Stimulated activated CD4-positive, alpha-beta T cell treated with anti-CD3 and anti-CD28 coated beads, Interleukin-2, amount 100 ng/mL, for 4 hours (primary cell): Measurements from ENCODE around the gene RPL15.
"Not testable (repeated sequence)": the region's sequence is repeated elsewhere in the genome, so short reads cannot be mapped to it uniquely, and the experiment has no call there.

Experiments used
- DNase-seq: peaks from one replicate; pipeline ENCODE4 v3.0.0-alpha.2; 2020; ENCODE audit warnings: low read depth

The RPL15 gene

DNA sequence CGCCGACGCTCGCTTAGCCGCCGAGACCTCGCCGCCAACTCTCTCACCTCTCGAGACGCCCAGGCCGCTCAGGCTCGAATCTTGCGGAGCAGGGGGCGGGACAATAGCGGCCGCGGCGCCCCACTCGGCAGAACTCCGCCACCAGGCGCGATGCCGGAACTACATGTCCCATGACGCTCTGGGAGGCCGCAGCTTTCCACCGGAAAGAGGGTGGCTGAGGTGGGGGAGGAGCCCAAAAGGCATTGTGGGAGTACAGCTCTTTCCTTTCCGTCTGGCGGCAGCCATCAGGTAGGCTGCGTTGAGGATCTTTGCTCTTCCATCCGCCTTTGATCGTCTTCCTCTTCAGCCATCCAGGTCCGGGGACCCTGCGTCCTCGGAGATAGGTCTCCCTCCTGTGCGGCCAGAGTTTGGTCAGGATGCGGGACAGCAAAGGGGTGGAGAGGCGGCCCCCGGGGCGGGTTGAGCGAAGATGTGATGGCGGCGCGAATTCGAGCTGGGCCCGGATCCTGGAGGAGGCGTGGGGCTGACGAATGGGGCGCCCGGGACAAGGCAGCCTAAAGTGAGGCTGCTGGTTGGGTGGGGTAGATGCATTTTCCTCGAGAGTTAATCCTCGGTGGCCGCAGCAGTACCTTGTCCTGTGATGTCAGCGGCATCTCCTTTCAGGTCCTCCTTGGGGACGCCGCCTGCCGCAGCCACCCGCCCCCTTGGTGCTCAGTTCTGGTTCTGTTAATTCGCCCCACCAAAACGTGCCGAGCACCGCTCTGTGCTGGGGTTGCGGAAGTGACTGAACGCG is at the start of gene RPL15, which contains the start of gene NKIRAS1:
TSS of gene RPL15 (plus strand) at position 247 of the 793 bp plus-strand sequence. CDS start 728 bp downstream, outside the sequence.
TSS of gene NKIRAS1 (minus strand) at position 105 of the 793 bp plus-strand sequence. CDS start 6,086 bp downstream, outside the sequence.
- peak; percentile 96 for DNase-seq

GRCh38 chr3:23867400-23867799 is 49.5 kb upstream of the RPL15 start:
- no peak for DNase-seq

GRCh38 chr3:23867838-23868237 is 49.1 kb upstream of the RPL15 start:
- DNase-seq, result no peak

- no peak for DNase-seq
Observed at GRCh38 chr3:23869977-23870662, 46.8 kb upstream of the RPL15 start.

DNA sequence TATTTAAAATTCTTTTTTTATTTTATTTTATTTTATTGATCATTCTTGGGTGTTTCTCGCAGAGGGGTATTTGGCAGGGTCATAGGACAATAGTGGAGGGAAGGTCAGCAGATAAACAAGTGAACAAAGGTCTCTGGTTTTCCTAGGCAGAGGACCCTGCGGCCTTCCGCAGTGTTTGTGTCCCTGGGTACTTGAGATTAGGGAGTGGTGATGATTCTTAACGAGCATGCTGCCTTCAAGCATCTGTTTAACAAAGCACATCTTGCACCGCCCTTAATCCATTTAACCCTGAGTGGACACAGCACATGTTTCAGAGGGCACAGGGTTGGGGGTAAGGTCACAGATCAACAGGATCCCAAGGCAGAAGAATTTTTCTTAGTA is 46.3 kb upstream of the RPL15 start:
- not testable (repeated sequence) for DNase-seq

GRCh38 chr3:23871361-23871760 is 45.6 kb upstream of the RPL15 start:
- DNase-seq, result not testable (repeated sequence)

DNA sequence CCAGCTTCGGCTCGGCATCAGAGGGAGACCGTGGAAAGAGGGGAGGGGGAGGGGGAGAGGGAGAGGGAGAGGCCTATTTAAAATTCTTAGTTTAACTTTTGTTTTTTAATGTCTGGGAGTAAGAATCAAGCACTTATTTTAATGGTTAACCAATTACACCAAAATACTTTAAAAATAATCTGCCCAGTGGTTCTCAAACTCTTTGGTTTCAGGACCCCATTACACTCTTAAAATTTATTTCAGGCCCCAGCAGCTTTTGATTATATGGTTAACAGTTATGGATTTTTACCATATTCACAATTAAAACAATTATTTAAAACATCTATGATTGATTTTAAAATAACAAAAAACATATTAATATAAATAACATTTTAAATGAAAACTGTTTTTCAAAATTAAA is 44.6 kb upstream of the RPL15 start:
- DNase-seq, result no peak

GRCh38 chr3:23873941-23874340 is 43.0 kb upstream of the RPL15 start:
- DNase-seq, result no peak

- DNase-seq, result no peak
Observed at GRCh38 chr3:23874359-23875112, 42.4 kb upstream of the RPL15 start.

DNA sequence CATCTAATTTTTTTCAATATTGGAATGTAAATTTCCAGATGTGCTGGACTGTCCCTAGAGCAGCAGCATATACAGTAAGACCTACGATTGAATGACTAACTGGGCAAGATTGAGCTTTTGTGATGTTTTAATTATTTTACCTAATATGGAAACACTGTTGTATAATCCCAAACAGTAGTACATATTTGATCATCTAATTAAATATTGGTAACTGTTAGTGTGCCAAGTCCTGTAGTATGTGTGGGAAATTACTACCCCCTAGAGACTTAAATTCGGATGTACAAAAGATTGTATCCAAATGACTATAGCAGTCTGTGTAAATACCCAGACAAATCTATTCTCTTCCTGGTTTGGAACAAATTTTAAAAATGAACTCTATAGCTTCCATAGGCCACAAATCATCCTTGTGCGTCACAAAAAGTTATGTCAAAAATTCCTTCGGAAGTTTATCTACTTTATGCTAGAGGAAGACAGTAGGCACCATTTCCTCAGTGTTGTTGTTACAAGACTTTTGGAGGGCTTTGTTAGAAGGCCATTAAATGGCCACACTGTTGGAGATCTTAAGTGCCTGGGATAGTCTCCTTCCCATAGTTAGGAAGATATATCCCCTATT is 41.7 kb upstream of the RPL15 start:
- no peak for DNase-seq

GRCh38 chr3:23876923-23877322 is 40.0 kb upstream of the RPL15 start:
- DNase-seq, result no peak

GRCh38 chr3:23877329-23877980 is 39.5 kb upstream of the RPL15 start:
- no peak for DNase-seq

DNA sequence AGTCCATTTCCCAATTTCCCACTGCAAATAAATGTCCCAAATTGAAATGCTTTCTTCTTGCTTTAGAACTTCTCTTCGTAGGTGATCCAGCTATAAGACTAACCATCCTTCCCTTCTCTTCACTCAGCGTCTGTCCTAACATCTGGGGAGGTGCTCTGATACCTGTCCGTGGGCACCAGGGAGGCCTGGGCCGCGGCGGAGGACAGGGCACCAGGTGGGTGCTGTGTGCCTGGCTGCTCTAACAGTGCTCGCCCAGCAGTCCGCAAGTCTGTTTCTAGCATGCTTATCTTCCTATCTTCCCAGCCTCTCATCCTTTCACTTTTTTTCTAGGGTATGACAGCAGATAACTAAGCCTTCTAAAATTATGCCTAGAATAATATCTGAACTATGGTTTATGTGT is 37.4 kb upstream of the RPL15 start:
- DNase-seq, result no peak

GRCh38 chr3:23880703-23881339 is 36.1 kb upstream of the RPL15 start:
- no peak for DNase-seq

DNA sequence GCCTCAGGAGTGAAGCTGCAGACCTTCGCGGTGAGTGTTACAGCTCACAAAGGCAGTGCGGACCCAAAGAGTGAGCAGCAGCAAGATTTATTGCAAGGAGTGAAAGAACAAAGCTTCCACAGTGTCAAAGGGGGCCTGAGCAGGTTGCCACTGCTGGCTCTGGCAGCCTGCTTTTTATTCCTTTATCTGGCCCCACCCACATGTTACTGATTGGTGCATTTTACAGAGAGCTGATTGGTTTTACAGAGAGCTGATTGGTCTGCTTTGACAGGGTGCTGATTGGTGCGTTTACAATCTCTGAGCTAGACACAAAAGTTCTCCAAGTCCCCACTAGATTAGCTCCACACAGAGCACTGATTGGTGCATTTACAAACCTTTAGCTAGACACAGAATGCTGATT is 34.9 kb upstream of the RPL15 start:
- DNase-seq, result not testable (repeated sequence)

GRCh38 chr3:23882487-23882918 is 34.4 kb upstream of the RPL15 start:
- no peak for DNase-seq

DNA sequence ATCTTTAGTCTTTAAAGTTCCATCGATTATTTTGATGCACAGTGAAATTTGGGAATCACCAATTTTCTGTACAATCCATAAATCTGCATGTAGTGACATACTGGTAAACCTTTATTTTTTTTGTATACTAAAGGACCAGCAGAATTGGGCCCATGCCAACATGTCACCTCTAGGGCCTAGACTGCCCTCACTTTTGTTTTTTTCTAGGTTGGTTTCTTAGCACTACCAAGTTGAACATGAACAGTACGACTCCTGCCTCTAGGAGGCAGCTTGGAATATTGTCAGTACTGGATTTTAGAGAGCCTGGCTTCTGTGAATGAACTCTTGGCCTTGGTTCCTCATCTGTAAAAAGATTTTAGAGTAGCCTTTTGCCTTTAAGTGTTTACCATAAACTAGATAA is 32.5 kb upstream of the RPL15 start:
- DNase-seq, result no peak

DNA sequence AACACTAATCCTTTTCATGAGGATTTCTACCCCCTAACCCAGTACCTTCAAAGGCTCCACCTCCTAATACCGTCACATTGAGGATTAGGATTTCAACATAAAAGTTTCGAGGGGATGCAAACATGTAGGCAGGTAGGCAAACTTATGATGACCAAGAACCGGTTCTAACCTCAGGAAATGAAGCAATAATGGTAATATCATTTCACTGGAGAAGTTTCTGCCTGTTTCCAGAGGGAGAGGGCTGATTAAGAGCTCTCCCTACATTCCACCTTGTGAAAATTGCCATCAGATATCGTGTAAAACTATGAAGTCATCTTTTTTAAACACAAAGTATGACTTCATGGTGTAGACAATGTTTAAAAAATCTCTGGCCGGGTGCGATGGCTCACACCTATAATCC is 31.7 kb upstream of the RPL15 start:
- no peak for DNase-seq

GRCh38 chr3:23886311-23886710 is 30.6 kb upstream of the RPL15 start:
- DNase-seq, result no peak

- DNase-seq, result no peak
Observed at GRCh38 chr3:23888617-23889228, 28.2 kb upstream of the RPL15 start.

GRCh38 chr3:23889386-23889785 is 27.5 kb upstream of the RPL15 start:
- no peak for DNase-seq
